D721Med (cell line): ENCODE measurements around the gene POLDIP2.
A peak's percentile ranks its signal among the peaks of the same experiment; 100 is the strongest.

ENCODE experiments used
- DNase-seq: peaks from one replicate; pipeline ENCODE4 v3.0.0; 2011; ENCODE audit warnings: low spot score; ENCODE audit not compliant: insufficient read length
- FAIRE-seq: peaks from 2 replicates; lab custom pipeline; 2011; peaks lifted over from hg19 to GRCh38; lab: Jason Lieb, UNC
- TF ChIP-seq, protein P1 (sequence below): IDR thresholded peaks from 2 replicates; pipeline ENCODE4 v1.5.1; 2012; ENCODE audit warnings: mild to moderate bottlenecking, control low read depth; ENCODE audit not compliant: insufficient read depth; ENCODE audit errors: missing control alignments

The POLDIP2 gene

DNA sequence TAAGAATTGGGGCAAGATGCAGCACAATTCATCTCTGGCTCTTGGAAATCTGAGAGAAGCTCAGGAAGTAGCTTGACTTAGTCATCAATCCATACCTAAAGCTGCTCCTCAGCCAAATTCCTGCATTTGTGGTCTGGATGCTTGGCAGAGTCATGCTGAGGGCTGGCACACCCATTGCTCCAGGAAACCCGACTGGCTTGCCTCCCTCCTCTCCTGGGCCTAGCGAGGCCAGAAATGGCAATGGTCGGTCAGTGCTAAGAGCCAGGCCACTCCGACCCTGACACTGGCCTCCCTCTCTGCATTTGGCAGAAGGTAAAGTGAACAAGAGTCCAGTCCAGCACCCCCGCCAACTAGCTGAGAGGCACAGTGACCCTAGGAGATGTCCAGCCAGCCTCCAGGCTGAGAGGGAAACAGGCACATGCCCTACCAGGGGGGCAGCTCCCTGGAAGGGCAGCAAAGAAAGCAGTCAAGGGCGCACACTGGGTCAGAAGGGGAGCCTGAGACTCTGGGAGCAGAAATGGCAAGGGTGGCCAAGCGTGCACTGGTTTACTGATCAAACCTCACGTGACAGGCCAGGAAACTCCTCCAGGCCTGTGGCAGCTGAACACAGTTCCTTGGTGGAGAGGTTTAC, 10.0 kb downstream of the POLDIP2 start:
- TF ChIP-seq, protein P1, sequence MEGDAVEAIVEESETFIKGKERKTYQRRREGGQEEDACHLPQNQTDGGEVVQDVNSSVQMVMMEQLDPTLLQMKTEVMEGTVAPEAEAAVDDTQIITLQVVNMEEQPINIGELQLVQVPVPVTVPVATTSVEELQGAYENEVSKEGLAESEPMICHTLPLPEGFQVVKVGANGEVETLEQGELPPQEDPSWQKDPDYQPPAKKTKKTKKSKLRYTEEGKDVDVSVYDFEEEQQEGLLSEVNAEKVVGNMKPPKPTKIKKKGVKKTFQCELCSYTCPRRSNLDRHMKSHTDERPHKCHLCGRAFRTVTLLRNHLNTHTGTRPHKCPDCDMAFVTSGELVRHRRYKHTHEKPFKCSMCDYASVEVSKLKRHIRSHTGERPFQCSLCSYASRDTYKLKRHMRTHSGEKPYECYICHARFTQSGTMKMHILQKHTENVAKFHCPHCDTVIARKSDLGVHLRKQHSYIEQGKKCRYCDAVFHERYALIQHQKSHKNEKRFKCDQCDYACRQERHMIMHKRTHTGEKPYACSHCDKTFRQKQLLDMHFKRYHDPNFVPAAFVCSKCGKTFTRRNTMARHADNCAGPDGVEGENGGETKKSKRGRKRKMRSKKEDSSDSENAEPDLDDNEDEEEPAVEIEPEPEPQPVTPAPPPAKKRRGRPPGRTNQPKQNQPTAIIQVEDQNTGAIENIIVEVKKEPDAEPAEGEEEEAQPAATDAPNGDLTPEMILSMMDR: no peak
- FAIRE-seq: no peak
- DNase-seq: no peak

DNA sequence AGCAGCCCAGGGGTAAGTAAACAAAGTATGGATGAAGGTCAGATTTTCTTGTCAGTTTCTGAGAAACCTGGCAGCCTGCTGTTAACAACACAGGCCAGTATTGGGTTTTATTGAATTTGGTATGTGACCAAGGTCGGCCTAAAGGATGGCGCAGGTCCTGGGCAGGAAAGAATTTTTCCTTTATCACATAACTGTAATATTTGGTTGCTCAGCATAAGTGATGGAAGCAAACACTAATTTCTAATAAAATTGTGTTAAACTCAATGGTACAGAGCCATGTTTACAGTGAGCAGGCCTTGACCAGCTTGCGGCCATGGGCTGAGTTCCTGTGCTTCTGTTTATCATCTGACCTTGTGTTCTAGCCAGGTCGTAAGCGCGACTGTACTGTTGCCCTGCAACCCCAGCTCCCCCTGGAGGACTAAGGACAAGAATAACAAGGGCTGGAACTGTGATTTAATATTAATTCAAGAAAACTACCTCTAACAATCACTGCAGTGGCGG, 10.5 kb downstream of the POLDIP2 start:
- DNase-seq: no peak
- TF ChIP-seq, protein P1: peak; percentile 41
- no peak for FAIRE-seq

DNA sequence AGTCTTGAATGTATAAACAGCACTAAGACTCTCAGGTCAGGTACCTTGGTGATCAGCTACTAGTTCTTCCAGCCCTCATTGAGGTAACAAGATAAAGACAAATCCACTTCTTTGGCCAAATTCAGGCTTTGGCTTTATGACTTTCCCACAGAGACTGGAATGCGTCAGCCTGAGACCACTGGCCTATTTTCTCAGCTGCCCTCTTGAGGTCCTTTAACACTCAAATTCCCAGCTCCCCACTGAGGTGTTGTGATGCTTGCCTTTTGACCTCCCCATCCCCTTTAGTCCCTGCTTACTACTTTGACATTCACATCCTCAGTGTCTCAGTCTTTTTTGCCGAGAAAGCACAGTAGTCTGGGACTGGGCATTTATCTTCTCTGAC, 11.1 kb downstream of the POLDIP2 start:
- FAIRE-seq: no peak
- DNase-seq: no peak
- TF ChIP-seq, protein P1: no peak

DNA sequence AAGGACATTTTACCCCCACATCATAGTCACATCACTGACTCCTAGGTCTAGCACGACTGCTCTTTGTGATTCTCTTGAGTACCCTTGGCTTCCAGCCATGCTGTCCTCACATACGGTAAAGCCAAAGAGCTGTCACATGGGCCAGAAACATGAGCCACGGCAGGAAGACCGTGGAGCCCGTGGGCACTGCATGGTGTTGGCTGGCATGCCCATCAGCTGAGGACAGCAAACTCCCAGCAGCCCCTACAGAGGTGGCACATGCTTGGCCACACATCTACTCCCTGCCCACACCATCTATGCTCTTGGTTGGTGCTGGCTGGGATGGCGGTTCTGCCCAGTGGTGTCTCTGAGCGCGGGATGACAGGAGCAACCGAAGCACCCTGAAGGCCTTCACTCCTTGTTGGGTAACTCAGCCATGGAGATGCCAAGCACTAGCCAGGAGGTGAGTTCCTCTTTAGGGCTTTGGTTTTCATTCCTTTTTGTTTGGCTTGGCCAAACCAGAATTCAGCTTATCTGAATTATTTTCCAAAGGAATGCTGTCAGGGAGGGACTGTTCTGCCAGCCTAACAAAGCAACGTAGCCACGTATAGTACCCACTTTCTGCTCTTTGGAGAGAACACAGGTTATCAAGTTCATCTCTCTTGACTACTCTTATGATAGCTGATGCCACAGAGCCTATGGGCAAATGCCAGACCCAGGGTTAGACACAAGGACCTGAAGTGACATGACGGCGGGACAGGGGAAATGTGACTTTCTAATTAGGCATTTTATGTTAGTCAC, 11.7 kb downstream of the POLDIP2 start:
- FAIRE-seq (no peak), DNase-seq (no peak)
- TF ChIP-seq, protein P1: no peak

DNA sequence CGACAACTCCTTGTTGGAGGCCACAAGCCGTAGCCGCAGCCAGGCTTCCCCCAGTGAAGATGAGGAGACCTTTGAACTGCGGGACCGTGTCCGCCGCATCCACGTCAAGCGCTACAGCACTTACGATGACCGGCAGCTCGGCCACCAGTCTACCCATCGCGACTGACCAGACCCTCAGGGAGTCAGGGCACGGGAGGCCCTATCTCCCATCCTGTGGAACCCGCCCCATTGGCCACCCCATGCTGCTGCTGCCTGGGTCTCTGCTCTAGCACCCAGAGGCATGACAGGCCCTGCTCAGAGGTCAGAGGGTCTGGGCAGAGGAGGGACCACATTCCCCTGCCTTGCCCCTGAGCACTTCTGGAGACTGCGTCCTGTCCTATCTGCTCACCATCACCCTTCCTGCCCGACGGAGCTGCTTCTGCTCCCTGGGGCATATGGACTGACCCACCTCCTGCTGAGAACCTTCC, 12.9 kb downstream of the POLDIP2 start:
- TF ChIP-seq, protein P1: no peak
- DNase-seq: no peak

DNA sequence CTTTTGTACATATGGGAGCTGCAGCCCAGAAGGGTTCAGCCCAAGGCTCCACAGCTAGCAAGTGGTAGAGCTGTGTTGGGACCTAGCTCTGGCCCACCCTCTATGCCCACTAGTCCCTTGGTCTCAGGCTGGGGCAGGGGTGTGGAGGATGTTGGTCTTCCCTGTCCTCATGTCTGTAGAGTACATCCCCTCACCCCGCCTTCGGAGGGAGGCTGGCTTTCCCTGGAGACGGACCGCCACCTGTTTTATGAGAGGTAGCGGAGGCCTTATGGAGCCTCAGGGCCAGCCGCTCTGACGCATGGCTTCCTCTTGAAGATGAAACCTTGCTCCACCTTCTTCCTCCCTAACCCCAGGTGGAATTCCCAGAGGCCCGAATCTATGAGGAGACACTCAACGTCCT, 13.3 kb downstream of the POLDIP2 start:
- FAIRE-seq (no peak), DNase-seq (no peak)
- TF ChIP-seq, protein P1: no peak

More for the DNA sequence above, 12.9 kb downstream of the POLDIP2 start:
- no peak for FAIRE-seq

DNA sequence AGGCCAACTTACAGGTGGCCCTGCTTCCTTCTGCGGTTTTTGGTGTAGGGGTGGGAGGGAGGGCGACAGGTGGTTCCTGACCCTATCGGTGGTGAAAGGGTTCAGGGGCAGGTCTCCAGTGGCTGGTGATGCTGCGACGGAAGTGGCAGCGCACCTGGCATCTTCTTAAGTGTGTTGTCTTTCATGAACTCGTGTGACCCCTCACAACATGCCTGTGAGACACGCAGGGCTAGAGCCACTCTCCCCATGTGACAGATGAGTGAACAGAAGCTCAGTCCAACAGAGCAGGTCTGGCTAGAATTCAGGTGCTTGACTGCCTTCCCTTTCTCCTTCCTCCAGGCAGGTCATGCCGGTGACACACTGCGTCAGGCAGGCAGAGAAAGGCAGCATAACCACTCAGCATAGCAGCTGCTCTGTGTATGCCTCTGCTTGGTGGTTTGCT, 13.8 kb downstream of the POLDIP2 start:
- TF ChIP-seq, protein P1: no peak
- FAIRE-seq: no peak
- no peak for DNase-seq
